NCI-H748 (cell line): ENCODE measurements around the gene LASP1.

Experiments used
- DNase-seq: peaks from one replicate; lab custom pipeline; 2025; ENCODE audit not compliant: unreplicated experiment; lab: John Stamatoyannopoulos, UW

Gene LASP1

DNA sequence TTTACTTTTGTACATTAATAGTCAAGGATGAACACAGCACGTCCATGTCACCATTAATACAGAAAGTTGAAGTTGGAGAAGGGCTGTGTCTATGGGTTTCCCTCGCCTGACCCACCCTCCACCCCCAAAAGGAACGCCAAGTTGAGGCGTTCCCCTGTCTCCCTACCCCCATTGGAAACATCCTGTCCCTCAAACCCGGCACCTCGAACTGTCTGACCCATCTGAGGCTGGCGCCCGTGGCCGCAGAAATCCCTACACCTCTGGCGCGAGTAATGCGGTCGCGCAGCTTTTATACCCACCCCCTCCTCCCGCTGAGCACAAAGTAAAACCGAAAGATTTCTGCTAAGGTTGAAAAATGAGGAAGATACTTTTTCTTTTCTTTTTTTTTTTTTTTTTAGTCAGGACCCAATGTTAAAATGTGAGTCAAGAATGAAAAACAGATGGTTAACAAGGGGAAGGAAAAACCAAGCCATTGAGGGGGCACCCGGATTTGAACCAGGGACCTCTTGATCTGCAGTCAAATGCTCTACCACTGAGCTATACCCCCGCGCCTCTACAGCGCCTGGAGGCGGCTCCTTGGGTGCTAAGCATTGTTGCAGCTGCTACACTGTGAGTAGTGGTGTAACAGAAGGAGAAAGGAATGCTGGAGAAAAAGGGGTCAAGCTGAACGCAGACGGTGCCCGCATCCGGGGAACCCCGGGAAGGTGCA is 887 bp upstream of the LASP1 start:
- DNase-seq, result peak; percentile 84

DNA sequence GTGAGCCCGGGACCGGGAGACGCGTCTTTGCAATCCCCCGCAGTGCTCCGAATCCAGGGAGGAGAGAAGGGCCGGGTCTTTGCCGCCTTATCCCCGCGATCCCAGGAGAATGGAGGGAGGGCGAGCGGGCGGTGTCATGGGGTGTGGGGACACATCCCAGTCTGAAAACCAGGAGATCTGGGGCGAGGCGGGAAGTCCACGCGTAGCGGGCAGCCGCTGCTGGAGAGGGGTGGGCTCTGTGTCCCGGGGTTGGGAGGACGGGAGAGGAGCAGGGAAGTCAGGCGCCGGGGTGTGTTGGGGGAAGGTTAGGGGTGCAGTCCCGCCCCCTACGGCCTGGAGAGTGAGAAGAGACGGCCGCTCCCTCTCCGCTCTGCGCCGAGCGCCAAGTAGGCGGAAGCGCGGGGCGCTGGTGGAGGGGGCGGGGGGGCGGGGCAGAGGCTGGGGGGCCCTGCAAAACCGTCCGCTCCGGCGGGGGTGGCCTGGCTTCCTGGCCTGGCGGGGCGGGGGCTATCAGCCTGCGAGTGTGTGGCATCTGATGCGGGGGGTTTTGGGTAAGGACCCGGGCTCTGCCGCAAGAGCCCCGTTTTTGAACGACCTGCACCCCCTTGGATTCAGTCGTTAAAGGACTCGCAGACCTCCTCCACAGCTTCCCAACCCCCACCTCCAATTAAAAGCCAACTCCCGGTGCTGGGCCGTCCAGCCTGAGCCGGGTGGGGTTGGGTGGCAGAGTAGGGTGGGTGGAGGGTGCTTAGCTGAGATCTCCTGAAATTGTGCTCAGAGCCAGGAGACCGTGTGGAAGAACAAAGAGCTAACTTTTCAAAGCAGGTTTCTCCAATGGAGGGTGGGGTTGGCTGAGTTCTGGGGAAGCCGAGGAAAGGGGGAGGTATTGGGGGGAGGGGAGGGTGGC is 654 bp downstream of the LASP1 start:
- peak; percentile 65 for DNase-seq

DNA sequence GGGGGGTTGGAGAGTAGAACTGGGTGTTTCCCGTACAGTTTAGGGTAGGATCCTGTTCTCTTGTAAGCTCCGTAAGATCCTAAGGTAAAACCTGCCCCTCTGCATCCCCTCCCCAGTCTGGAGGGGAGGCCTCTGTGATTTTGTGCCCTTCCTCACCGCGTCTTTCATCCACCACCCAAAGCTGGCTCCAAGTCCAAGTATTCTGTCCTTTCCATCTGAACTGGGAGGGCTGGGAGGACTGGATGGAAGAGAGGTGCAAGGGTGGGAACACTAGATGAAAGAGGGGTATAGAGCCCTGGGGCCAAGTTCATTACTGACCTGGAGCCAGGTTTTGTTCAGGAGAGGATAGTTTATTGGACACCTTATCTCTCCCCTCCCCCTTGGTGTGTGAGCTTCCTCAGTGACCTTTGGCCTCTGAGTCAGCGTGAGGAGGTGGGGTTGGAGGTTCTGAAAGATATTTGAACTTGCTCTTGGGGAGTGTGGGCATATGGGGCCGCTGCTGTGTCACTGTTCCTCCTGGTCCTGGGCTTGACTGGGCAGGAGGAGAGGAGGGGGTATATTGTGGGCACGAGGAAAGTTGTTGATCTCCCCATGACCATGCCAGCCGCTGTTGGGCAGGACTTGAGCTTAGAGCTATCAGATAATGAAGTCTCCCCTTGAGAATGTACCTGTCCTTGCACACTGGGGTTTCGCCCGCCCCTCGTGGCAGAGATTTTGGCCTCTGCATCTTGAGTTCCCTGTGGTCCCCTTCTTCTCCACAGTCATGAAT is 1.6 kb downstream of the LASP1 start:
- DNase-seq, result peak; percentile 28

DNA sequence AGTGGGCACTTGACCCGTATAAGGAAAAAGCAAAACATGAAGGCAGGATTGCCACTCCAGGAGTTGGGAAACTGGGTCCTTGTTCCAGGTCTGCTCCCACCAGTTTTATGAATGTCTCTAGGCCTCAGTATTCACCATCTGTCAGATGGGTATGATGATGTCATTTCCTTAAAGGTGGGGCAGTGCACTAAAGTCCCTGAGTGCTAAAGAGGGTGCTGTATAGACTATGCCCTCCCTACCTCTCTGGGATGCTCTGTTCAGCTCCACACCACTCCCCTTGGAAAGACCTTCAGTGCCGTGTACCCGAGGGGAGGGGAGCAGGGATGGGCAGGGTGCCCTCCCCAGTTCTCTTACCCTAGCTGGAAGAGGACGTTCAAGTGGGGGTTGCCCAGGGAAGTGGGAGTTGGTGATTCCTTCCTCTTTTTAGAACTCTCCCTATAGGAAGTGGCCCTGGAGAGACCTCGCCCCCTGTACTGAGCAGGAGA is 2.2 kb downstream of the LASP1 start:
- DNase-seq, result no peak

DNA sequence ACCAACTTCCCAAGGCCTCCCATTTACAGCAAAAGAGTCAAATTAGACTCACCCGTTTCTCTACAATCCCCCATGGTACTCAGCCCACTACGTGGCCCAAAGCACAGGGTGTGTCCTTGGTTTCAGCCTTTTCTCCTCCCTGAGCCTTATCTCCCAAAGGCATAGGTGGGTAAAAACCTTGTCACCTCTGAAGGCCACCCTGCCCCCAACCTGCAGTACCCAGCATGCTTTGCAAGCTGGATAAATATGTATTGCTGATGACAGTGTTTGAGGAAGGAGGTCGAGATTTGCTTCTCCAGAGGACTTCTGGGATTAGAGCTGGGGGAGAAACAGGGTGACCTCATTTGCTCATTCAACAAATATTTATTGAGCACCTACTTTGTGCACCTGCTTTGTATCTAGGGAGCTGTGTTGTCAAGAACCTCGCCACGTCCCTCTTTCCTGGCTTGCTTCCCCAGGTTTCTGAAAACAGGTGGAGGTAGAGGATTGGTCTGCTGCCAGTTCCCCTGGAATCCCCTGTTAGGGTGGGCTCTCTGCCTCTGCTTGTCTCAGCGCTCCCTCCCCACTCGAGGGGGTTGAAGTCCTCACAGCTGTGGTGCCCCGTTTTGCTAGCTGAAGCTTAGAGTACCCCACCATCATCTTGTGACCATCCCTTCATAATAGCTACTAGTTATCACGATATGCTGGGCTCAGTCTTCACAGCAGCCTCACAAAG is 3.0 kb downstream of the LASP1 start:
- peak; percentile 10 for DNase-seq

DNA sequence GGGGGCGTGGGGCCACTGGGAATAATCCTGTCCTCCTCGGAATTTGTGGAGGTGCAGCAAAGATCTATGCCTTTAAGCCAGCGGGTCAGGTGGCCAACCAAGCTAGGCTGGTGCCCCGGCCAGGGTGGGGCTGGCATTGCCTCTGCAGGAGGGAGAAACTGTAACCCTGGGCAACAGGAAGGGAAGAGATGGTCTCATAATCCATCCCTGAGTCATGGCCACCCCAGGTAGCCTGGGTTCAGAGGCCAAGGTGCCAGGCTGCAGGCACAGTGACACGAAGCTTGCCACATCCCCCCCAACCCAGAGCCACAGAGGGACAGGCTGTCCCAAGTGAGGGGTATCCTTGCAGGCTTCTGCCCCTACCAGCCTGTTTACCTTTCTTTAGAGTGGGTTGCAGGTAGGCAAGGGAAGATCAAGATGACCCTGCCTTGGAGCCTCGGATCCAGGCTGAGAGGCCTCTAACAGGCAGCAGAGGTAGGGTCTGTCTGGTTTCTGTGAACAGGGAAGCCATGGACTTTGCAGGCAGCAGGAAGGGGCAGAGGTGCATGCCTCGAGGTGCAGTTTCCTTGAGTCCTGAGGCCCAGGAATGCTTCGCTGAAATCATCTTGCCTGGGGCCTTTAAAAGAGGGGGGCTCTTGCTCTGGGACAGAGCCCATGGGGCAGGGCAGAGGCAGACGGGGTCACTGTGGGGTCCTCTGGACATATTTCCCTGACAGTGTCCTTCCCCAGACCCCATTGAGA is 4.0 kb downstream of the LASP1 start:
- no peak for DNase-seq

DNA sequence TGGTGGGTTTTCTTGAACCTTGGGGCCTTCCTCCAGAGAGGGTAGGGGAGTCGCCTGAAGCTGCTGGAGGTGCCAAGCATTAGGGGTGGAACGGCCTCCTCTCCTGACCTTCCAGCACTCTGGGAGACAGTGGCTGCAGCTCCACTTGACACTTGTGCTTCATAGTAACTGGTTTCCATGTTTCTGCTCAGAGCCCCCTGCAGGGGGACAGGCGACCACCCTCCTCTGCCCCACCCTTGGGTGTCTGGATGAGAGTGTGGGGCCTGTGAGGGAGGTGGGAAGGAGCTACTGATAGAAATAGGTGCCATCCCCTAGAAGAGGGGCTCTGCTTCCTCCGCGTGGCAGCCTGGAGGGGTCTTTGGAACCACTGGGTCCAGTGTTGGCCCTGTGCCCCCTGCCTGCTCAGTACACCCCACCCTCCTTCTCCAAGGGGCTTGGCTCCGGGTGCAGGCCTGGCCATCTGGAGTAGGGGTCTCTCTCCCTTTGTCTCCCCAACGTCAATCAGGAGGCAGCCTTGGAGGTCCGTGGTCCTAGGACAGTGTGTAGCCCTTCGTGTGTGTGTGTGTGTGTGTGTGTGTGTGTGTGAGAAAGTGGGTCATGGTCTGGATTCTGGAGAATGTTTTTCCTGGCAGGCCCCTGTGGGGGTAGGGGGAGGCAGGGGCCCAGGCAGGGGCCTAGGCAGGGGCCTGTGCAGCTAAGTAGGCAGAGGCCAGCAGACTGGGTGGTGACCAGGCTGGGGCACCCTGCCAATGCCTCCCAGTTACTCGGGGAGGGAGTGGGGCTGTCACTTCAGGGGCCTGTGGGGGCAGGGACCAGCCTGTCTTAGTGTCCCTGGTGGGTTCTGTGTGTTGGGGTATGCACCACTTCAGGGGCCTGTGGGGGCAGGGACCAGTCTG is 4.9 kb downstream of the LASP1 start:
- no peak for DNase-seq

DNA sequence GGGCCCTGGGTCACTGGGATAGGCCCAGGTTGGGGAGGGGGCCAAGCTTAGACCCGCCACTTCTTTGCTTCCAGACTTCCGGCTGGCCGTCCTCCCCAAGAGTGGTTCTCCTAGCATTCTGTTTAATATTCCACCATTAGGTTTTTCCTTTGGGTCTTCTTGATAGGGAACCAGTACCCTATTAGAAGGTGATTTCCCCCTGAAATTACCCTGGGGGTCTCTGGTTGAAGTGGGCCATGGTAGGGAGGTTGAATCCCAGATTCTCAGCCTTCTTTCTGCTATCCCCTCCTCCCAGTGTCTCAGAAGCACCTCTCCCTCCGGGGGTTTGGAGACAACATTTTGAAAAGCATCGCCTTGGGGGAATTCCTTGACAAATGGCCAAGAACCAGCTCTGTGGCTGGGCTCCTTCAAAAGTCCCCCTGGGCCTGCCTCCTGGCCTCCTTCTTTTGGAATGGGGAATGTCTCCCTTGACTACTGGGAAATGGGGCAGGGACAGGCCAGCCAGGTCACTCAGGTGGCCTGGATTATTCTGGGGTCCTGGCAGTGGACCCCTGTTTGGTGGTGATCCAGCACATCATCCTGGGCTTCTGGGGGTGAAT is 5.7 kb downstream of the LASP1 start:
- no peak for DNase-seq

DNA sequence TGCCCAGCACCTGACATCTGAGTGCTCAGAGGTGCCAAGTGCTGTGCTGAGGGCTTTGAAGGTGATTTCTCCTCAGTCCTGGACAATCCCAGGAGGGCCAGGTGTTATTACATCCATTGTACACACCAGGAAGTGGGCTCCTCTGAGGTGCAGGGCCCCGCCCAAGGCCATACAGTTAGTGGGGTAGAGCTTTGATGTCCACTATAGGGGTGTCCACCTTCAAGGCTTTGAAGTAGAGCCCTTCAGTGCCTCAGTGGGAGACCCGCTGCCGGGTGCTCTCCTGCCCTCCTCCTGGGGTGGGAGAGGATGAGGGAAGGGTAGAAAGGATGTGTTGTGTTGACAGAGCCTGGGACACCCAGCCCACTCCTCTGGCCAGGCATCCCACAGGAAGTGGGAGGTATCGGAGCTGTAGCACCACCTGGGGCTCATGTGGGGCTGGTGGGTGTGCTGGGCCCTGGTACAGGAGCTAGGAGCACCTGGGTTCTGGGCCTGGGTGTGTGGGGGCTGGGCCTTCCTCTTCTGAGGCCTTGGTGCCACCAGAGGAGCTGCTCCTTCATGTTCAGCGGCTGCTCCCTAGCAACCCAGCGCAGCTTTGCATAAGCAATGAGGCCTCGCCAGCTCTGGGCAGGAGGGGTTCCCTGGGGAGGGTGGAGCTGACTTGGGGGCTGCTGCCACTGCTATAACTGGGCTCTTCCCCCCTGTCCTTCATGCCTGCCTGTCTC is 7.4 kb downstream of the LASP1 start:
- DNase-seq, result no peak

DNA sequence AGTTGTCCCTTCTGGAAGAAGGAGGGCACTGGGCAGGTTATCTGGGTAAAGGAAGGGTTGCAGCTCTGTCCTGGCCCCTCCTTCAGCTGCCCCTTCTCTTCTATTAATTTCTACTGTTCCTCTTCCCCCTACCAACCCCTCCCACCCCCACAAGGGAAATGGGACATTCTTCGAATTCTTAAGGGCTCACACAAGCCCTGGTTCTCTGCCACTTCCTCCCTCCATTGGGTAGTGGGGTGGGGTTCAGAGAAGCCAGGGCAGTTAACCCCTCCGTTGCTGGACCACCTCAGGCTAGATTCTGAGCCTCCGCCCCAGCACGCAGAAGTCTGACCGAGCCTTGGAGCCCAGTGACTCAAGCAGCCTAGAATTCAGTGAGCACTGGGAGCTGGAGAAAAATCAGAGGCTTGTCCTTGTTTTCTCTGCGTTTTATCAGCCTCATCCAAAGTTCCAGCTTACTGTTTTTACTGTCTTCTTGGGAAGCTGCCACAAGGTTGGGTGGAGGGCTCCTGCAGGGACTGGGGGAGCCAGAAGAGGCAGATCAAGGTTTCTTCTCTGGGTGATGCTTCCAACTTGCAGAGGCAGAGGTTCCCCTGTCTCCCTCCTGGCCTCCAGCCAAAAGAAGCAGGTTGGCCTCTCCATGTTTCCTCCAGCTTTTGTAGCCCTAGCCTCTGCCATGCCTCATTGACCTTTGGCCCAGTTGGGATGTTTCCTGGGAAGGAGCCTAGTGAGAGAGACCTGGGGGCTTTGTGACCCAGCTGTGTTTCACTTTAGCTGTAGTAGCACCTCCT is 10.2 kb downstream of the LASP1 start:
- no peak for DNase-seq

DNA sequence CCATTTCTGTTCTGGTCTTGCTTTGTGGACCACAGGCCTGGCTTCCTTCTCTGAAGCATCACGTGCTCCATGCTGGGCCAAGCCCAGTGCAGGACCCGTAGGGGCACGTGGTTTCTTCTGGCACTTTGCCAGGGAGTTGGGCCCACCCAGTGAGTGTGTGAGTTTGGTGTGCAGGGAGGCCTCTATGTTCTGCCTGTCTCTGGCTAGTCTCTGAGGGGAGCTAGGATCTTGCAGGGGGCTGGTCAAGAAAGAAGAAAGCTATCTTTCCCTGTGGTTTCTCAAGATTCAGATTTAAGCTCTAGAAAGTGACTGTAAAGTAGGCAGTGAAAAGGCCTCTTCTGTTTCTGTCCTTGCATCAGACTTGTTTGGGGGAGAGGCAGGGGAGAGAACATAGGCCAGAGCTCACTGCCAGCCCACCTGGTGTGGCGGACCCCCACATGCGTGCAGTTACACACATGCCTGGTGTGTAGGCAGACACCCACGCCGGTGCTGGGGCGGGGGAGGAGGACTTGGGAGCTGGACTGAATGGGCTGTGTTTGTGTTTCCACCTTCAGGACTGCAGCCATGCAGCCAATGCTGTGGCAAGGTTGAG is 11.8 kb downstream of the LASP1 start:
- peak; percentile 33 for DNase-seq

DNA sequence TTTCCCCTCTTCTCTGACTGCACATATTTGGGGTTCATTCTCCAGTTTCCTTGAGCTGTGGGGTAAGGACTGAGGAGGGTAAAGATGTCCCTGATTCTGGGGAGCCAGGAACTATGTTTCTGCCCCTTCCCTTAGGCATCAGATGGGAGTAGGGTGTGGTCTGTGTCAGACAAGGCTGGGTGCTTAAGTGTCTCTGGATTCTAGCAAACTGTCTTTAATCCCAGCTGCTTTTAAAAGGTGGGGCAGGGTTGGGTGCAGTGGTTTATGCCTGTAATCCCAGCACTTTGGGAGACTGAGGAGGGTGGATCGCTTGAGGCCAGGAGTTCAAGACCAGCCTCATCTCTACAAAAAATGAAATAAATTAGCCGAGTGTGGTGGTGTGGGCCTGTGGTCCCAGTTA is 13.0 kb downstream of the LASP1 start:
- DNase-seq, result no peak

DNA sequence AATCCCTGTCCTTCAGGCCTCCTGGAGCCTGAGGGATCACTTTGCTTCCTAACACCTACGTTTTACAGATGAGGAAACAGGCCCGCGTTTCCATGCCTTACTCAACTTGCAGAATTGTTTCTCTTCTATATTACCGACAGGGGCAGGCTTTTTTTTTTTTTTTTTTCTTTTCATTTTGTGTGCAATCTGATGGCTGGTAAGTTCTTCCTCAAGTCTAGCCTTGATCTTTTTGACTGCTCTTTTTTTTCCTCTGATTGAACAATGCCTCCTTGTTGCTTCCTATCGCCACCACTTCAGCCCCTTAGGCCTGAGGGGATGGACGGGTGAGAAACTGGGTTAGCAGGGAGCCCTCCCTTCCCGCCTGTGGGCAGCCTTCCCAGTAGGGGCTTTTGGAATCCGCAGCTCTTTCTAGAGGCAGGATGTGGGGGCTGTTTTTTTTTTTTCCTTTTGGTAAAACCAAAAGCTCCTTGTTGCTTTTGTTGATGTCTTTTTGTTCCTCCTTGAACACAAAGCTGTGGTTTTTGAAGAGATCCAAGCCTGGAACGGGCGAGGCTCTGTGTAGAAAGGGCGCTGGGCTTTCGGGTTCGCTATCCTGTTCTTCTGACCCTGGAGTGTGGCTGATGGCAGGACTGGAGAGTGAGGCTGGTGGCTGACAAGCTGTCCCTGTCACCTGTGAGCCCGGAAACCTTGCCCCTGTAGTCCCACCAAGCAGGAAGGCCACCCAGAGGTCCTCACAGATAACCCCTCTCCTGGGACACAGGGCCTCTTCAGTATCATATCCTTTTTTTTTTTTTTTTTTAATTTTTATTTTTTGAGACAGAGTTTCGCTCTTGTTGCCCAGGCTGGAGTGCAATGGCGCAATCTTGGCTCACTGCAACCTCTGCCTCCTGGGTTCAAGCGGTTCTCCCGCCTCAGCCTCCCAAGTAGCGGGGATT is 14.0 kb downstream of the LASP1 start:
- DNase-seq, result no peak

DNA sequence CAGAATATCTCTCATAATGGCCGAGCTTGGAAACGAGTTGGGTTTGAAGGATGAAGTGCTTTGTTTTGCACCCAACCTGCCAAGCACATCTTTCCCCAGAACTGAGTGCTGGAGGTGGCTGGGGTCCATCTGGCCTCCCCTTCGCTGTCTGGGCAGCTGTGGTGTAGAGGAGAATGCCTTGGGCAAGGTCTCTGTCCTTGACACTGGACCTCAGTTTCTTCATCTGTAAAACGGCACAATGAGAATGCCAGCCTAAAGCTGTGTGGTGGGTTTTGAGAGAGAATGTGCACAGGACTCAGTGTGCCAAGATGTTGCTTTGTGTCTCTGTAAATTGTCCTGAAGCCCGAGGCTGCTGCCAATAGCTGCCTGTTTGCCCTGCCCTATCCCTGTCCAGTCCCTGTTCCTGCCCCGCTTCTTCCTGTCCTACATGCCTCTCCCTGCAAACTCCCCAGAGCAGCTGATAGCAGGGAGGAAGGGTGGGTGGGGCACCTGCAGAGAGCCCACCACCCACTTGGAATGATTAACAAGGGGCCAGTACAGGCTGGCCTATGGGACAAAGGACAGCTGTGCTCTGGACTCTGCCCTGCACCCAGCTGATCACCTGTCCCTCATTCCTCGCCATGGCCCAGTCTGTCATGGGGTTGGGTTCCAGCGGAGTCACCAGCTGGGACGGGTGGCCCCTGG is 15.3 kb downstream of the LASP1 start:
- no peak for DNase-seq
